ENCODE data around the gene AKAP13.

Gene AKAP13

DNA sequence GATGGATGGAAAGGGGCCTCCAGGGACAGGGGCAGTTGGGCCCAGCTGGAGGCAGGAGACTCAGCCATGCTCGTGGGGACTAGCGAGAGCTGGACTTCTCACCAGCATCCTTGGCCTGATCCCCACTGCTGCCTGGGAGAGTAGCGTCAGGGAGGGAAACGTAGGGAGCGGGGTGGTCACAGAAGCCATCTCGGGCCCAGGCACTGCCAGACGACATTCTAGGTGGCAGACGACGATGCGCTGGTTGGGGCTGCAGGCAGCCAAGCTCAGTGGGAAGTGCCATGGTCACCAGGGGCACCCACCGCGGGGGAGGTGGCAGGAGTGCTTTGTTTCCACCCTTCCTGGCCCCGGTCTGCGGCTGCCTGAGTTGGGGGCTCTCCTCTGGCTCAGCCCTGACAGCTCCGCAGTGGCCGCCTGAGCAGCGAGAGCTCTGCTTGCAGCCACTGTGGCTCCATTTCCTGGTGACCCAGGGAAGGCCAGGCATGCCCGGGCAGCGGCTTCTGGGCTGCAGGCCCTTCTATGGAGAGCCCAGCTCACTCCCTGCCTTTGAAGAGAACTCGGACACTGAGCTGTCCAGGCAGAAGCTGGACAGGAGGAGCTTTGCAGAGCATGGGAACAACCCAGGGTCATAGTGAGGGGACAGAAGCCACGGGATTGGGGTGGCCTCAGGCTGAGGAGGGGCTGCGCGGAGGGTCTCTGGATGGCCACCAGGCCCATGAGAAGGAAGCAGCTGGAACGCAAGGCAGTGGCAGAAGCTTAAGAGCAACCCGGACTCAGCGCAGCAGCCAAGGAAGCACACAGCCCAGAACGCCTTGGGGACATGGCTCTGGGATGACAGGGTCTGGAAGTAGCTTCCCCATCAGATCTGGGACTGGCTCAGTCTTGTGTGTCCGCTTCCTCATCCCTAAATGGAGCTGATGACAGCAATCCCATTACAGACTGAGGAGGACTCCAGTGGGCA lies 383.6 kb downstream of the AKAP13 start:
- DNase-seq = no peak

DNA sequence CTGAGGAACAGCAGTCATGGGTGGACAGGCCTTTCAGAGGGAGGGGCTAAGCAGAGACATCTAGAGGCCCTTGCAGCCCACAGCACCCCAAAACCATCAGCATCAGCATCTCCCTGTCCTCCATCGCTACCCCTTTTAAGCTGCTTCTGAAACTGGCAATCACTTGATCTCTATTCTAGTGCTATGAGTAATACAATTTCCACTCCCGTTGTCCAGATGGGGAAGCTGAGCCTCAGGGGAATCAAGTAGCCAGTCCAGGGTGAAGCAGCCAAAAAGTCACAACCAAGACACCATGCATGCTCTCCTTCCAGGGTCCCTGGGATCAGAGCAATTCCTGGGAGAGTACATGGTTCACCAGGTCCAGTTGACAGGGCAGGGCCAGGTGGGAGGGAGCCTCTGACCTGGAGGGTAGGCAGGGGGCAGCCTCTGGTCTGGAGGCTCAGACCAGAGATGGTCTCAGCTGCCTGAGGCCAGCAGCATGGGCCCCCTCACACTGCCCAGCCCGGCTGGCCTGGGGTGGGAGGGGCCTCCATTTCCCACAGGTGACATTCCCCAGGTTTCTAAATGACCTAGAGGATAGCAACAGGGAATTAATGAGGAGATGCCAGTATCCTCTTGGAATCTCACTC lies 384.4 kb downstream of the AKAP13 start:
- no peak for DNase-seq

DNA sequence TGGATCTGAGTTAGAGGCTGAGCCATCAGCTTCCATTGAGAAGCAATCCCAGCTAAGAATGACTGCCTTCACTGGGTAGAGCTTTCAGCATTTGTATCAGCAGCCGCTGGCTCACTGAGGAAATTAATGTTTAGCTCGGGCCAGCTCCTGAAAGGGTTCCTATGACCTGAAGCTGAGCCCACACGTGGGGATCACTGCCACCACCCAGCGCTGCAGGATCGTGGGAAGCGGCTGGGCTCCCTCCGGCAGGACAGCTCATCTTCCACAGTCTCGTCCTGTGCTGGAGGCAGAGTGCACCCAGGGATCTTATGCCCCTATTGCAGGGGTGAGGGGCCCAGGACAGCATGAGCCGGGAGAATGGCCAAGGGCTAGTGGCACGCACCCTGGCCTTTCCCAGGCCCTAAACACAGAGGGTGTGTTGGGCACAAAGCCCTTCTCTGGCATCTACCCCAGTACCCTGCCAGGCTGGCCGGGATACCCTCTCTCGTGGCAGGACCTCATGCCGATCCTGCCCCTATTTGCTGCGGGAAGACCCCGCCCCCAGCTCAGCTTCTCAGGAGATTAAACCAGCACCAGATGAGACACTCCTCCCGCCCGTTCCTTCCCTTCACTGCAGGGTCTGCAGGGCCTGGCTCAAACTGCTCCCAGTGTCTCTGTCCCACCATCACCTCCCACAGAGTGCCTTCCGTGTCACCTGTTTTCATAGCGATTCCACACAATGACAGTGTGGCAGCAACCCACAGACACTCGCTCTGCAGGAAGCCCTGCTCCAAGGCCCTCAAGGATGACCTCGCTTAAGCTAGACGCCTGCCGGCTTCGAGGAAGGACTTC lies 385.8 kb downstream of the AKAP13 start:
- no peak for DNase-seq

DNA sequence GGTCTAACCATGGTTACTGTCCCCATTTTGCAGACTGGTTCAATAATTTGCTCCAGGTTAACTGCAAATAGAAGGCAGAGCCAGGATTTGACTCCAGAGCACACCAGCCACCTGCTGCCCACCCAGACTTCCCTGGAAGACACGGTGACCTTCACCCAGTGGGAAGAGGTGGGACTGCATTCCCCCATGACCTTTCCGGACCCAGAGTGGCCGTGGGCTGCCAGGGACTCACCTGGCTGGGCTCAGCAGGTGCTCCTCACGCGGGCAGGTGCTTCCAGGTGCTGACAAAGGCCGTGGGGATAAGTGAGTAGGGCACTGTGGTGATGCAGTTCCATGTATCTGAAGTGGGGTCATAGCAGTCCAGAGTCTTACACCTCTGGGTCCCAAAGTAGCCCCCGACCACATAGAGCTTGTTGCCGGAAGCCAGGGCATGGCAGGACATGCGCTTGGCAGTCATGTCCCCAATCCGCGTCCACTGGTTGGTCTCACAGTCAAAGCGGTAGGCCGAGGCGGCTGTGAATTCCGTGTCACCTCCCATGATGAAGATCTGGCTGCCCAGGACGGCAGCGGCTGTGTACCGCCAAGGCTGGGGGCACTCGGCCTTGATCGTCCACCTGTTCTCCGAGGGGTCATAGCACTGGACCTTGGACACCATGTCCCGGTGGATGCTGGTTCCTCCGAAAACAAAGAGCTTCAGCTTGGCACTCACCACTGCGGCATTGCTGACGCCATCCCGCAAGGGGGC lies 387.6 kb downstream of the AKAP13 start:
- DNase-seq = no peak

DNA sequence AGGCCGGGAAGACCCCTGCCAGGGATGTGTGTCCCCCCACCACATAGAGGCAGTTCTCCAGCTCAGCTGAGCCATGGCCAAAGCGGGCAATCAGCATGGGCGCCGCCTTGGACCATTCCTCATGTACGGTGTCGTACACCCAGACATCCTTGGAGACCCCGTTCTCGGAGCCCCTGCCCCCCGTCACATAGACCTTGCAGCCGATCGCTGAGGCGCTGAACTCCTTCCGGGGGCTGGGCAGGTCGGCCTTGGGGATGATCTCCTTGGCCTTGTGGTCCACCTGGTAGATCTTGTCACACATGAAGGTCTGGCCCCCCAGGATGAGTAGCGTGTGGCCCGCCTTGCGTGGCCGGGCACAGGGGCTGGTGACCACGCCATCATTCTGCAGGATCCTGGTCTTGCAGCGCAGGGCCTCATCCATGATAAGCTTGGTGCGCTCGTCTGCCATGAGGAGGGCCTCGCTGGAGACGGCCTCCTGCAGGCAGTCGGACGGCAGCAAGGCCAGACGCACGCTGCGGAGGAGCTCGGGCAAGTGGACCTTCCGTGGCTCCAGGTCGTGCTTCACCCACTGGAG lies 388.3 kb downstream of the AKAP13 start:
- DNase-seq = no peak

DNA sequence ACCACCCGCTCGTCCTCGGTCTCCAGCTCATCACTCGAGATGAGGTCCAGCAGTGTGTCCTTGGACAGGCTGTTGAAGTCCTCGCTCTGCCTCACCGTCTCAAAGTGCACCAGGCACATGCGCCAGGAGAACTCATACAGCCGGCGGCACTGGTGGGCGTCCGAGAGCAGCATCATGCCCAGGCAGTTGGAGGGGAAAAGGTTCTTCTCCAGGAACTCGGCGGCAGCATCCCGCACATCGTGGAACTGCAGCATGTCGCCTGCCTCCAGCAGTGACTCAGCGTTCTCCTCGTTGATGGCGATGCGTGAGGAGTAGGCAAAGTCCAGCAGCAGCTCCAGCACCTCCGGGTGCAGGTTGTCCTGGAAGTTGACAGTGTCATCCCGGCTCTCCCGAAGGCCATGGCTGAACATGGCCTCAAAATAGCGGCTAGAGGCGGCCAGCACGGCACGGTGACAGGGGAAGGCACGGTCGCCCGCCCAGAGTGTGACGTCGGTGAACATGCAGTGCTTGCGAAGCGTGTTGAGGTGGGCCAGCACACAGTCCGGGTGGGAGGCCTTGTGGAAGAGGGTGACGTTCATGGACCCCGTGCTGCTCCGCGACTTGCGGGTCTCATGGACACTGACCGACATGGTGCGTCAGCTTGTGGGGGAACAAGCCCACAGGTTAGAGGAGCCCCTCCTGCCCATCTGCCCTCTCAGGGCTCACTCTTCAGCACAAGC lies 388.9 kb downstream of the AKAP13 start:
- DNase-seq = no peak

DNA sequence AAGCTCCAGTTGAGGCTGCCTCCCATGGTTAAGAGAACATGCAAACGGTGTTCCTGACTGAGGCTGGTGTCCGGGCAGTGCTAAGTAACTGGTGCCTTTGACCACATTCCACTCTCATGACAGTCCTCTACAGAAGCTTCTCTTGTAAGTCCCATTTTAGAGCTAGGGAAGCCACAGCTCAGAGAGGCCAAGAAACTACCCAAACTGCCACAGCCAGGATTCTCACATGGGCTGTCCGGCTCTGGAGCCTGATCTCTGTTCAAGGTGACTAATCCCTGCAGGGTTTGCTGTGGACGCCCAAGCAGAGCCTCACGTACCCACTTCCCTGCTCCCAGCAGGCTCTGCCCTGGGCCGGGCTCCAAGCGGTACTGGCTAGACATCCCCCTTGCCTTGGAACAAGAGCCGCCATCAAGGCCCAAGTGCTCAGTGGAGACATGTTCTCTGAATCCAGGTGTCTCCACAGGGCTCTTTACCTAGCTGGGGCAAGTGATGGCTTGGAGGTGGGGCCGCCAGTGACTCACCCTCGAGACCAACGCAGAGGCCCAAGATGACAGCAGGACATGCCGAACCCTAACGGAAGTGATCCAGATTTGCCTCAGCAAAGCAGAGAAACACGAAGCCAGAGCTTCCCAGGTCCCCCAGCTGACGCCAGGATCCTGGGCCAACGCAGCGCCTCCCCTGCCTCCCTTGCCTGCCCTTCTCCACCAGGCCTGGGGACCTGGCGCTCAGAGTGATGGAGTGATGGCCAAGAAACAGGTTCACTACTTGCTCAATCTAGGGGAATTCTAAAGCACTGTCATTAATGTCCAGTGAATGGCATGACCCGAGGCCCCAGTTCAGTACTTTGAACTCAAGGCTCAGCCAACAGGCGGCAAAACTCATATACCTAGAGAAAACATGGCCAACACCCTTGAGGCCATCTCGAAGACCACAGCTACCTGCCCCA lies 390.0 kb downstream of the AKAP13 start:
- no peak for DNase-seq

DNA sequence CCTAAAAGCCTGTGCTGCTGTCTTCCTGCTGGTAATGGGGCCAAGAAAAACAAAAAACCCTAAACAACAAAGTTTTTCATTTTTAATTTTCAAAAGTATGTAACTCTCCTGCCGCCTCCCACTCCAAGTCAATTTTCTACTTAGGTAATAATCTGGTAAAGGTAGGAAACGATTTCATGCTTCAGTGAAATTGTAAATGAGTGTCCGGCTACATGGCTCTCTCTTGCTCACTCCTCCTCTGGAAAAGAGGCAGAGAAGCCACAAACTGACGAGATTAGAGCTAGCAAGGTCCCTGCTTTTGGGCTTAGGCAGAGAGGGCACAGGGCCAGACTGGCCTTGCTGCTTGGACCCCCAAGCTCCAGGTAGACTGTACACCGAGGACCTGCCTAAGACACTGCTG lies 390.9 kb downstream of the AKAP13 start:
- DNase-seq = no peak

DNA sequence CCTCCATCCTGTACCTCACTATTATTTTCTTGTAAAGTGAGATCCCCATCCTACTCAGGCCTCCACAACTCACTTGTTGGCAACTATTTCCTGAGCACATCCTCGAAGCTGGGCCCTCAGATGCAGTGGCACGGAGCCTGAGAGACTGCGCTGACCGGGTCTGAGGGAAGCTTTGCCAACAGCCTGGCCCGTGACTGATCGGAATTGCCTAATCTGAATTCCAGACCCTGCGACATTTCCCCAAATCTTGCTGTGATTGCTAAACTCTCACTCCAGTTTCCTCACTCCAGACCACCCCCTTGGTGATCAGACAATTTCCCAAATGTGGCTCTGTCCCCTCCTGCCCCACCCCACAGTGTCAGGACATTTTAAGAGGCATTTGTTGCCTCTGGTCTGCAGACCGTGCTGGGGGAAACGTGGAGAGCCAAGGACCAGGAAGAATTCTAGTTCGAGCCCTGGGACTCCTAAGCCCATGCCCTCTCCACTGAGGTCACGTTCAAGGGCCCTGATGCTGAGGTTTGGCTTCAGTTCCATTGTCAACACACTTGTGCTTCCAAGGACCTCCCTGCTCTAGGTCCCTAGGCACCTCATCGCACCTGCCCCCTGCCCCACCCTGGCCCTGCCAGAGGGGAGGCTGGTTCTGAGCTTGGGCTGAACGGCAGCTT lies 391.5 kb downstream of the AKAP13 start:
- no peak for DNase-seq

DNA sequence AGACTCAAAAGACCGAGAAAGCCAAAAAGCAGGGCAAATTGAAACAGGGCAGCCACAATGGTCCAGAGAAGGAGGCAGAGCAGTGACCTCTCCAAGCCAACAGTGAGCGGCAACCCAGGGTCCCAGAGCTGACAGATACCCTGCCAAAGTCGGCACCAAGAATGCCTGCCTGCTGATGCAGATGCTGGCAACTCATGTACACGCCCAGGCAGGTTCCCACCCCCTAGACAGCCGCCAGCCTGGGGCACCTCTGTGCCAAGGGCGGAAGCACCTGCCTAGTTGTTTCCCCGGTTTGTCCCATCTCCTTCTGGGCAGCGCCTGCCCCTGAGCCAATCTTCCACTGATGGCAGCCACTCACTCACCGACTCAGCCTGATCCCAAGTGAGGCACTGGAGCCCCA lies 392.3 kb downstream of the AKAP13 start:
- no peak for DNase-seq

DNA sequence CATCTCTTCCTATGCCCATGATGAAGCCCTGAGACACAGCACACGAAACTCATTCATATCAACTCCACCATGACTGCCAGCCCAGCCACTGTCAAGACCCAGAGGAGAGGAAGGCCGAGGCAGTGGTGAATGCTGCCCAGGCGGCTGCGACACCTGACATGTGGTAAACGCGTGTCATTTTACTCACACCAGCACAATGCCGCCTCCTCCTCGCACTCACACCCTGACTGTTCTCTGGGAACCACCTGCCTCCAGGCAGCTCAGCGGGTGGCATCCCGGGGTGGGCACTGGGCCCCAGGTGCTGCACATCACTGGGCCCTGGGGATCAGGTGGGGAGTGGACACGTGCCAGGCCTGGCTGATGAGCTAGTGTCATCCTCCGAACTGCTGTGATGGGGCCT lies 392.8 kb downstream of the AKAP13 start:
- no peak for DNase-seq

DNA sequence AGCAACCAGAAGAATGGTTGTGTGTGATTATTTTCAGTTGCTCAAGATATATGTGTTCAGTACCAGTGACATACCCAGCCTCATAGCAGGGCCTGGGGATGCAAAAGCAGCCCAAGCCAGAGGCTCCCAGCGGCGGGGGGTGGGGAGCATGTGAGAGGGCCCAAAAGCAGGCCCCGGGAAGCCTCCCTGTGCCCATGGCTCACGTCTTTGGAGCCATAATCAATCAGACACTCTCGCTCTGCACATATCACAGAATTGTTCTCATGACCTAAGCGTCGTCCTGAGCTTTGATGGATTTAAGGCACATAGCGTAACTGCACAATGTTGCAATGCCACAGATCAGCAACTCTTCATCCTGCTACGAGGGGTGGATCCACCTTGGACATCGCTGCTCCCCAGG lies 393.6 kb downstream of the AKAP13 start:
- DNase-seq = no peak

DNA sequence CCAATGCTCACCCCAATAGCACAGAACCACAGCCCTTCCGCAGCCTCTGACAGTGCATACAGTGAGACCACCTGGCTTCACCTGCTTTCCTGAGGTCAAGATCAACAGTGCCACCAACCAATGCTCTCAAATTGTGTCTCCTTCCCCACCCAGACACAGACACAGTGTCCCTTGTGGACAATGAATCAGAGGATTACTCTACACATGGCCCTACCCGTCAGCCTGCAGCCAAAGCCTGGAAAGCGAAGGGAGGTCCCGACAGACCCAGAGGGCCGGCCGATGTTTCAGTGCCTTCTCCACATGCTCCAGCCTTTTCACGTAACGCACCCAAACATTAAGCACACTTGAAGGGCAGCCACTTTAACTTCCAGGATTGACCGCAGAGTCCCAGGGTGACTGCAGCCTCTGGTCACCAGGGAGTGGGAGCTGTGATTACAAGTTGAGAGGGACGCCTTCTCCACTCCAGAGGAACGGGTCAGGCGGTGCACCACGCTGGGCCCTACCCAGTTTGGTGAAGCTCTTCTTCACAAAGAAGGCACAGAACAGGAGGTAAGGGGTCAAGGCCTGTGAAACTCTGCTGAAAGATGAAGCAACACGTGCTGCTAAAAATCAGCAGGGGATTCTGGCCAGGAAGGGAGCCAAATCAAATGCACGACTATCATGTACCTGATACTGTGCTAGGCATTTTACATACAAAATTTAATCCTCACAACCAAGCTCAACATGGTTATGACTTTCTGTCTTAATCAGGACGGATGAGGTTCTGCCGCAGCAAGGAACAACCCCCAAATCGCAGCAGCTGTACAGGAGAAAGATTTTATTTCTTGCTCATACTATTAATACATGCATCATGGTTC lies 397.1 kb downstream of the AKAP13 start:
- no peak for DNase-seq

DNA sequence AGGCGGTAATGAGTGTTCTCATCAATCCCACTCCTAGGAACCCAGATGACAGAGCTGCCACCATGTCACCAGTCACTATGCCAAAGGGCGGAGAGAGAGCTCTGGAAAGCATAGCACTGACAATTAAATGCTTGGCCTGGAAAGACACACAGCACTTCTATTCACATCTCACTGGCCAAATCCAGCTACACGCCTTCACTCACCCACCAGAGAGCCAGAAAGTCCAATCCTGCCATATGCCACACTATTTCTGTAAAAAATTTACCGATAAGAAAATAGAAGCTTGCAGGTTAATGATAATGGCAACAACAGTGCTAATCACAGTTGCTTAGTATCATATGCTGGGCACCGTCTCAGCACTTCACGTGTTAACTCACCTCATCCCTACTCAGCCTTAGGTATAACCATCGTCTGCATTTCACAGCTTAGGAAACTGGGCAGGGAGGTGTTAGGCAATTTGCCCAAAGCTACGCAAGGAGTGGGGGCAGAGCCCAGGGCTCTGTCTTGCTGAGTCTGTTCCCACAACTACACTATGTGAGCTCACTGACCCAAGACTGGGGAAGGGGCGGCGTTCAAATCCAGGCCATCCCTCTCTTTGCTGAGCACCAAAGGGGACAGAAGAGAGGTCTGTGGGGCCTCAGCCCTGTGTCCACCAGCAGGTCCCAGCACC lies 397.8 kb downstream of the AKAP13 start:
- DNase-seq = no peak

DNA sequence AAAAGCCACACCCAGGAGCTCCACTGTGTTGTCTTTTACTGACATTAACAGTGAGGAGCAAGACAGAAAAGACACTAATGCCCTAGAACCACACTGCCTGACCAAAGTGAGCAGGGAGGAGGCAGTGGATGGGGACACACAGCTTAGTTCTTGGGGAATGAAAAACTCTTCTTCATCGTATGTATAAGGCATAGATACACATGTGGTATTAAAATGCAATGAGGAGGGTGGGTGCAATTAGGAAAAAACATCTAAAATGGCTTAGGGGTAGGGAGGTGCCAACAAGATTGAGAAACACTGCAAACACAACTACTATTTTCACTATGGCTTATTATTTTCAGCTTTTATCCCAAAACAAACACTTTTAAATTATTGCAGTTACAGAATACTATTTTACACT lies 398.8 kb downstream of the AKAP13 start:
- no peak for DNase-seq

DNA sequence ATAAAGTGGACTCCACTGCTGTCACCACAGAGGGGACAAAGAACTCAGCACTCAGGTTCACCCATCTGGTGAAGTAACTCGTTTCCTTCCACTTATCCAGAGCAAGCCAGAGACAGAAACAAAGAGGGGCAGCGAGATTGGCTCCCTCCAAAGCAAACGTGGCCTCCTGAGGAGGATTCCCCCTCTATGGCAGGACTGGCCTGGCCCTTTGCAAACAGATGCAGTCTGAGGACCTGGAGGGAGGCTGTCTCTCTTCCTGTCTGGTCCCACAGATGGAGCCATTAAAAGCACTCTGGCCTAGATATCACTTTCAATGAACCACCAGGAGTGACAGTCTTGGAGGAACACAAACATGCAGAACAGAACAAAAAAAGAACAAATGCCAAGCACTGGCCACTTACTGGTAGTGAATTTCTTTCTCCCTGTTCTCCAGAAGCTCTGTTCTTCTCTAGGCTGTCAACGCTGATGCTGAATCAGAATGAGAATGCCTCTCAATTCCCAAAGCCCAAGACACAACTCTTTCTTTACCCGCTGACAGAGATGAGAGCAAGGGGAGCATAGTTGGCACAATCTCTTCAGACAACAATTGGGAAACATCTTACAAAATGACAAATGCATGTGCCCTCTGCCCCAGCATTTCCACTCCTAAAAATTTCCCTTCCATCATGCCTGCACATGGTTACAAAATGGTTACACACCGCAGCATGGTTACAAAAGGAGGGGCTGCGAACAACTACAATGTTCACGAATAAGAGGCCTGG lies 400.0 kb downstream of the AKAP13 start:
- no peak for DNase-seq

DNA sequence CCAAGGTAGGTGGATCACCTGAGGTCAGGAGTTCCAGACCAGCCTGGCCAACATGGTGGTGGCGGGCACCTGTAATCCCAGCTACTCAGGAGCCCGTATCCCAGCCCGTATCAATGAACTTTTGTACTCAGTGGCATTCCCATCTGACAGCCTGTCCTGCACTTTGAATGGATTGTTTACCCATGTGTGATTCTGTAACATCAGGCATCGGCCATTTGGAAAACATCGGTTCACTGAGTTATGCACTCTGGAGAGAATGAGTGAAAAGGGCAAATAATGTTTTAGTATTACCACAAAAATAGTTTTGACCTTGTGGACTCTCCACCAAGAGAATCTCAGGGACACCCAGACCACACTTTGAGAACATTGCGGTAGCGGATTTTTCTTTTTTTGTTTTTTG lies 400.7 kb downstream of the AKAP13 start:
- DNase-seq = no peak

DNA sequence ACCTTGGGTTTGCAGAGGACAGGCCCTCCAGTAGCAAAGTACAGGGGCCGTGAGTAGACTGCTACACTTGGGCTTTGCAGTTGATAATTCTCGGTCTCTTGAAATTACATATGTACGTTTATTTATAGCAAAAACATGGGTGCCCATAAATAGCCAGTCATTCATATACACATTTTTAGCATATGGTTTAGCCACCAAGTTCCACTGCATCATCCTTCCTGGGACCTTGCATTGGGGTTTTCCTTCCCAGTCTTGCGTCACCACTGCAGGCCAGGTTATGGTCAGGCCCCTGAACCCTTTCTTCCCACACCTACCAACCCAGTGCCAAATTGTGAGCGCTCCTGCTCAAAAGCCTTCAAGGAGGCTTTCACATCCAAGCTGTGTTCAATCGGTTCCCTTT lies 401.7 kb downstream of the AKAP13 start:
- no peak for DNase-seq

All from SIG-M5 (cell line).